ENCODE measurements around the gene OR10J4. TPM values are rescaled to one million over a fixed set of nuclear protein-coding genes. Genes with fewer than 3 reads are reported as not detected.
"Not testable (repeated sequence)": the region's sequence is repeated elsewhere in the genome, so short reads cannot be mapped to it uniquely, and the experiment has no call there.

The OR10J4 gene
- total RNA-seq, 4 donors from 2014 or later = not detected

- H3K27ac ChIP-seq = no peak overlapping the region
- no peak for DNase-seq (ENCODE audit: low spot score in 2 of 2)
- H3K4me3 ChIP-seq = no peak overlapping the region
- TF ChIP-seq CTCF (IDR thresholded peaks at IDR 0.05) (no peak), POLR2A (IDR thresholded peaks at IDR 0.05) (no peak), EP300 (IDR thresholded peaks at IDR 0.05) (no peak), POLR2AphosphoS5 (IDR thresholded peaks at IDR 0.05) (no peak)
- H3K36me3 ChIP-seq = no peaks in the 10 kb centered on the region
- 38% methylated on average over 2 of the region's 2 CpGs for WGBS
- no peaks in the 10 kb centered on the region for H3K9me3 ChIP-seq
- H3K4me1 ChIP-seq = no peaks in the 10 kb centered on the region
- H3K27me3 ChIP-seq = no peaks in the 10 kb centered on the region
Observed at GRCh38 chr1:159442428-159442827, 10.4 kb downstream of the OR10J4 start.

- H3K27me3 ChIP-seq = no peaks in the 10 kb centered on the region
- H3K36me3 ChIP-seq = no peaks in the 10 kb centered on the region
- H3K4me3 ChIP-seq = no peak overlapping the region
- no peaks in the 10 kb centered on the region for H3K4me1 ChIP-seq
- no peak for DNase-seq (ENCODE audit: low spot score in 2 of 2)
- no peaks in the 10 kb centered on the region for H3K9me3 ChIP-seq
- TF ChIP-seq POLR2AphosphoS5 (IDR thresholded peaks at IDR 0.05) (no peak), EP300 (IDR thresholded peaks at IDR 0.05) (no peak), POLR2A (IDR thresholded peaks at IDR 0.05) (no peak), CTCF (IDR thresholded peaks at IDR 0.05) (no peak)
- WGBS = 69% methylated on average over 4 of the region's 4 CpGs
- no peak overlapping the region for H3K27ac ChIP-seq
Observed at GRCh38 chr1:159443066-159443750, 11.2 kb downstream of the OR10J4 start.

- DNase-seq (ENCODE audit: low spot score in 2 of 2) = no peak
- H3K36me3 ChIP-seq = no peaks in the 10 kb centered on the region
- TF ChIP-seq EP300 (IDR thresholded peaks at IDR 0.05) (no peak), POLR2AphosphoS5 (IDR thresholded peaks at IDR 0.05) (no peak)
- H3K27ac ChIP-seq = no peak overlapping the region
- H3K9me3 ChIP-seq = no peaks in the 10 kb centered on the region
- no peaks in the 10 kb centered on the region for H3K4me1 ChIP-seq
- no peak overlapping the region for H3K4me3 ChIP-seq
- no peaks in the 10 kb centered on the region for H3K27me3 ChIP-seq
Observed at GRCh38 chr1:159444511-159444910, 12.5 kb downstream of the OR10J4 start.

GRCh38 chr1:159448181-159448580, 16.2 kb downstream of the OR10J4 start:
- Histone ChIP-seq H3K4me1 (no peaks in the 10 kb centered on the region), H3K36me3 (no peaks in the 10 kb centered on the region), H3K27me3 (no peaks in the 10 kb centered on the region), H3K9me3 (no peaks in the 10 kb centered on the region), H3K27ac (no peak overlapping the region), H3K4me3 (no peak overlapping the region)
- WGBS = 50% methylated on average over 1 of the region's 1 CpG
- TF ChIP-seq CTCF (IDR thresholded peaks at IDR 0.05) = no peak
- no peak for TF ChIP-seq EP300 (IDR thresholded peaks at IDR 0.05)
- no peak for TF ChIP-seq POLR2A (IDR thresholded peaks at IDR 0.05)
- no peak for TF ChIP-seq POLR2AphosphoS5 (IDR thresholded peaks at IDR 0.05)
- no peak for DNase-seq (ENCODE audit: low spot score in 2 of 2)

GRCh38 chr1:159449605-159450004, 17.6 kb downstream of the OR10J4 start:
- DNase-seq (ENCODE audit: low spot score in 2 of 2); H3K4me1 ChIP-seq; H3K36me3 ChIP-seq; H3K9me3 ChIP-seq; H3K27me3 ChIP-seq; H3K27ac ChIP-seq; H3K4me3 ChIP-seq: not testable (repeated sequence)
- WGBS = 92% methylated on average over 5 of the region's 23 CpGs

GRCh38 chr1:159459551-159459950, 27.5 kb downstream of the OR10J4 start:
- Histone ChIP-seq H3K36me3 (no peaks in the 10 kb centered on the region), H3K27me3 (no peaks in the 10 kb centered on the region), H3K27ac (no peak overlapping the region), H3K9me3 (no peaks in the 10 kb centered on the region), H3K4me1 (no peaks in the 10 kb centered on the region), H3K4me3 (no peak overlapping the region)
- no peak for TF ChIP-seq POLR2AphosphoS5 (IDR thresholded peaks at IDR 0.05)
- TF ChIP-seq CTCF (IDR thresholded peaks at IDR 0.05) = no peak
- no peak for TF ChIP-seq POLR2A (IDR thresholded peaks at IDR 0.05)
- no peak for TF ChIP-seq EP300 (IDR thresholded peaks at IDR 0.05)
- DNase-seq (ENCODE audit: low spot score in 2 of 2) = no peak
- WGBS = 78% methylated on average over 2 of the region's 2 CpGs
